Breast epithelium (tissue), 4 donors: ENCODE measurements around the gene FPGS. TPM values are rescaled to one million over a fixed set of nuclear protein-coding genes. Genes with fewer than 3 reads are reported as not detected.

Experiments
- DNase-seq, 2 donors: peaks; one replicate each; pipeline ENCODE4 v3.0.0-alpha.2; 2019; ENCODE audit warnings: low spot score in 2 of 2
- H3K27ac ChIP-seq, 2 donors: fragments of 200-600 bp; sonication (generic) in 1 of 2; one replicate each; pipeline ENCODE4 v1.5.1; 2016 to 2019; ENCODE audit warnings: mild to moderate bottlenecking in 1 of 2
- H3K27me3 ChIP-seq, 2 donors: fragments of 200-600 bp; sonication (generic) in 1 of 2; one replicate each; pipeline versions ENCODE4 v1.5.1 to v1.6.0; 2017 to 2019; ENCODE audit warnings: control low read depth in 1 of 2, mild to moderate bottlenecking in 1 of 2
- H3K36me3 ChIP-seq: fragments of 200-600 bp; one replicate; pipeline ENCODE4 v1.5.1; 2019
- H3K4me1 ChIP-seq, 2 donors: fragments of 200-600 bp; sonication (generic); one replicate each; pipeline ENCODE4 v1.5.1; 2016 to 2019; ENCODE audit warnings: control low read depth in 1 of 2
- H3K4me3 ChIP-seq, 3 donors: fragments of 200-600 bp; sonication (generic); 1 replicate in 2 of 3; 2 replicates in 1 of 3; pipeline ENCODE4 v1.5.1; 2016 to 2019; ENCODE audit warnings: mild to moderate bottlenecking in 3 of 3, moderate library complexity in 2 of 3
- H3K9me3 ChIP-seq, 2 donors: fragments of 200-600 bp; sonication (generic) in 1 of 2; one replicate each; pipeline ENCODE4 v1.5.1; 2016 to 2019; ENCODE audit warnings: control low read depth in 1 of 2
- POLR2A ChIP-seq: fragments of 450-650 bp; IDR thresholded peaks from one replicate; pipeline ENCODE4 v1.6.1; 2016; ENCODE audit warnings: antibody characterized with exemption, mild to moderate bottlenecking, moderate library complexity
- POLR2AphosphoS5 ChIP-seq, 3 donors: sonication (generic); formaldehyde crosslinking; IDR thresholded peaks; one replicate each; pipeline ENCODE4 v1.6.1; 2017; ENCODE audit warnings: antibody characterized with exemption in 3 of 3
- intact Hi-C: fragments of 100-400 bp; cut with DNase I; formaldehyde crosslinking; loops from one replicate; pipeline ENCODE4 v1.15.1; 2023; ENCODE audit warnings: low total_unique reads
- total RNA-seq, 3 donors: library from RNA; depleted of rRNA; stranded (reverse); fragments of >200 nt; gene quantifications; one replicate each; pipeline ENCODE4 v1.1.0, GENCODE V29; 2016
- TF ChIP-seq, protein P1 (sequence below), 3 donors: fragments of 450-650 bp; IDR thresholded peaks; one replicate each; pipeline ENCODE4 v1.5.1; 2016 to 2017; ENCODE audit warnings: antibody characterized with exemption in 3 of 3, mild to moderate bottlenecking in 3 of 3, moderate library complexity in 3 of 3

The FPGS gene
- total RNA-seq, 3 donors from 2014 or later: 56.3 to 108 (median 78.6) TPM

DNA sequence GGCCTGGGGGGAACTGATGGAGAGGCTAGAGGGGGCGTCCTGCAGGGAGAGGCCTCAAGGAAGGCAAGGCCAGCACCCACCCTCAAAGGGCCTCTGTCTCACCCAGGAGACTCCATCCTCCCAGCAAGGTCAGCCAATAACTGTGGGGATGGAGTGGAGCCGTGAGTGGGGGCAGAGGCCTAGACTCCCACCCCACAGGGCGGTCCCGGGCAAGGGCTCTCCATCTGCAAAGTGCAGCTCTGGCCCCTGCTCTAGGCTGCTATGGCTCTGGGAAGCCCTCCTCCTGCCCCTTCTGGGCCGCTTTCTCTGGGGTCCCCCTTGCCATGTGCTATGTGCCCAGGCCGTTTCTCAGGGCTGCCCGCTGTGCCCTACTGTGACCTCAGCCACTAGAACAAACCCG, 14.0 kb downstream of the FPGS start:
- Histone ChIP-seq H3K27ac (no peak overlapping the region), H3K4me1 (no peaks in the 10 kb centered on the region), H3K4me3 (no peak overlapping the region), H3K9me3 (no peaks in the 10 kb centered on the region), H3K27me3 (no peaks in the 10 kb centered on the region), H3K36me3 (peaks cover 10% of the 10 kb centered on the region)
- TF ChIP-seq, protein P1, sequence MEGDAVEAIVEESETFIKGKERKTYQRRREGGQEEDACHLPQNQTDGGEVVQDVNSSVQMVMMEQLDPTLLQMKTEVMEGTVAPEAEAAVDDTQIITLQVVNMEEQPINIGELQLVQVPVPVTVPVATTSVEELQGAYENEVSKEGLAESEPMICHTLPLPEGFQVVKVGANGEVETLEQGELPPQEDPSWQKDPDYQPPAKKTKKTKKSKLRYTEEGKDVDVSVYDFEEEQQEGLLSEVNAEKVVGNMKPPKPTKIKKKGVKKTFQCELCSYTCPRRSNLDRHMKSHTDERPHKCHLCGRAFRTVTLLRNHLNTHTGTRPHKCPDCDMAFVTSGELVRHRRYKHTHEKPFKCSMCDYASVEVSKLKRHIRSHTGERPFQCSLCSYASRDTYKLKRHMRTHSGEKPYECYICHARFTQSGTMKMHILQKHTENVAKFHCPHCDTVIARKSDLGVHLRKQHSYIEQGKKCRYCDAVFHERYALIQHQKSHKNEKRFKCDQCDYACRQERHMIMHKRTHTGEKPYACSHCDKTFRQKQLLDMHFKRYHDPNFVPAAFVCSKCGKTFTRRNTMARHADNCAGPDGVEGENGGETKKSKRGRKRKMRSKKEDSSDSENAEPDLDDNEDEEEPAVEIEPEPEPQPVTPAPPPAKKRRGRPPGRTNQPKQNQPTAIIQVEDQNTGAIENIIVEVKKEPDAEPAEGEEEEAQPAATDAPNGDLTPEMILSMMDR (IDR thresholded peaks at IDR 0.05): no peak
- DNase-seq: no peak
- intact Hi-C loops: no loop called here

DNA sequence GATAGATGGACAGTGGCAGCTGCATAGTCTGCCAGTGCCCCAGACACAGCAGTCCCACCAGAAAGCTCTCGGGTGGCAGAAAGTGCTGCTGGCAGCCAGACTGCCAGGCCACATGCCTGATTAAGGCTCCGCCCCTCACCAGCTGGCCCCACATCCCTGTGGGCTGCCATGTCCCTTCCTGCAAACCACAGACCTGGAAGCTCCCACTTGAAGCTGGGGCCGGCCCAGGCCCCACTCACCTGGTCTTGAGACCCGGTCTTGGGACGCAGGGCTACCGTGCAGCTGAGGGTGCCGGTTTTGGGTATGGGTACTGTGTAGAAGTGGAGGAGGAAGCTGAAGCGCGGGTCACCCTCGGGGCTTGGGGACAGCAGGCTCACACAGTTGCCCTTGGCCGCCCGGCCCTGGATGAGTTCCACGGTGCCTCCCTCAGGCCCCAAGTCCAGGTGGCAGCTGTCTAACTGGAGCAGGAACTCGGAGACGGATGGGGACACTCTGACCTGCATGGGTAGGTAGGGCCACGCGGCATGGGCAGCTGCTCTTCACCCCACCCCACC, 15.3 kb downstream of the FPGS start:
- Histone ChIP-seq H3K27ac (peak overlapping the region in 1 of 2 donors; percentile 49), H3K4me3 (no peak overlapping the region), H3K27me3 (no peaks in the 10 kb centered on the region), H3K9me3 (no peaks in the 10 kb centered on the region), H3K36me3 (peaks cover 4% of the 10 kb centered on the region), H3K4me1 (no peaks in the 10 kb centered on the region)
- TF ChIP-seq POLR2AphosphoS5 (IDR thresholded peaks at IDR 0.05) (no peak), POLR2A (no peak)
- TF ChIP-seq, protein P1 (IDR thresholded peaks at IDR 0.05): no peak
- intact Hi-C loops: no loop called here
- no peak for DNase-seq

DNA sequence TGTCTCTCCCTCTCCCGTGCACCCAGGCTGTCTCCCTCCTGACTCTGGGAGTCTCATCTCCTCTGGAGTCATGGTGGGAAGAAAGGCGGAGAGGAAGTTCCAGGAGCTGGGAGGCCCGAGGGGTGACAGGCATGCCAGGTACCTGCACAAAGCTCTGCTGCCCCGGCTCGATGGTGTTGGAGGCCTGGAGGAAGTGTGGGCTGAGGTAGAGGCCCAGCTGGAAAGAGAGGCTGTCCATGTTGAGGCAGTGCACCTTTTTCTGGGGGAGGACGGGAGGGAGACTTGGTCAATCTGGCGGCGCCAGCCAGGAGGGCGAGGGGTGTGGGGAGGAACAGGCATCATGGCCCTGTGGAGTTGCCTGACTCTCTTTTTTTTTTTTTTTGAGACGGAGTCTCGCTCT, 15.9 kb downstream of the FPGS start:
- no peaks in the 10 kb centered on the region for H3K36me3 ChIP-seq
- TF ChIP-seq, protein P1 (IDR thresholded peaks at IDR 0.05): no peak
- no peak for TF ChIP-seq POLR2AphosphoS5 (IDR thresholded peaks at IDR 0.05)
- TF ChIP-seq POLR2A: no peak
- H3K4me1 ChIP-seq: no peaks in the 10 kb centered on the region
- no peaks in the 10 kb centered on the region for H3K27me3 ChIP-seq
- no peak for DNase-seq
- intact Hi-C loops: no loop called here
- H3K4me3 ChIP-seq: no peak overlapping the region
- no peaks in the 10 kb centered on the region for H3K9me3 ChIP-seq
- peak overlapping the region in 1 of 2 donors; percentile 49 for H3K27ac ChIP-seq

DNA sequence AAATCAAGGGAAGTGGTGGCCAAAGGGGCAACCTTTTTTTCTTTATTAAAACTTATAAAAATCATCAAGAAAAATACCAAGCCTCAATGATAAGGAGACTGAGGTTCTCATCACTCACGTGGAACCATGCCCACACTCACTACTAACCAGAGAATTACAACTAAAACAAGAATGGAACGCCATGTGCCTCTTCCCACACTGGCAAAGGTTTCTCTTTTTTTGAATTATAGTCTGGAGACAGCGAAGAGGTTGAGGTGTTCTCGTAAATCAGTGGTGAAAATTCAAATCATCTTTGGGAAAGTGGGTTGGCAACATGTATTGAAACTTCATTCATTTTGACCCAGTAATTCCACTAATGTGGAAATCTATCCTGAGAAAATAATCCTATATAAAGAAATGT, 19.4 kb downstream of the FPGS start:
- DNase-seq: no peak
- no peaks in the 10 kb centered on the region for H3K27me3 ChIP-seq
- no peaks in the 10 kb centered on the region for H3K36me3 ChIP-seq
- H3K9me3 ChIP-seq: no peaks in the 10 kb centered on the region
- no peak overlapping the region for H3K27ac ChIP-seq
- TF ChIP-seq, protein P1 (IDR thresholded peaks at IDR 0.05): no peak
- TF ChIP-seq POLR2AphosphoS5 (IDR thresholded peaks at IDR 0.05) (no peak), POLR2A (no peak)
- no peaks in the 10 kb centered on the region for H3K4me1 ChIP-seq
- no peak overlapping the region for H3K4me3 ChIP-seq
- intact Hi-C loops: no loop called here

DNA sequence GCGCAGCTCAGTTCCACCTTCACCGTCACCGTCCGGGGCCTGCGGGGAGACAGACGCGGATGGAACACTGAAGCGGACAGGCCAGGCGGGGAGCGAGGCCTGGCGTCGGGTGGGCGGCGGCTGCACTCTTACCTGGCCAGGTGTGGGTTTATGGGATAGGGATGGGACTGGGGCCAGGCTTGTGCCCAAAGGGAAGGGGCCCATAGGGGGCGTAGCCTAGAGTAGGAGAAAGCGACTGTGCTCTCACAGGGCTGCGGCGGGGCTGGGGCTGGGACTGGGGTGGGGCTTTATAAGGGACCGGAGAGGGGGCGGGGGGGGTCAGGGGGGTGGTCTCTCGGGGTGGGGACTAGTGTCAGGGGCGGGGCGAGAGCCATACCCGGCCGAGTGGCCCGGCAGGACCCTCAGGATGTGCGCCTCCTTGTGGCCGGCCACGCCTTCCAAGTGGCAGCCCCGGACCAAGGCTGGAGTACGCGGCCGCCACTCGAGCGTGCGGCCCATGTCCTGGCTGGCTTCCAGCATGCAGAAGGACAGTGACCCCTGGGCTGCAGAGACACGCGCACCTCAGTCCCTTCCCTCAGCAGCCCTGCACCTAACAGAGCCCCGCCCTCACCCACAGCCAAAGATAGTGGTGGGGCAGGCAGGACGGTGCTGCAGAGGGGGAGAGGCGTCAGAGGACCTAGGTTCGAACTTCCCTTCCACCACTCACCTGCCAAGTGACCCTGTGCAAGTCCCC, 22.8 kb downstream of the FPGS start:
- no peaks in the 10 kb centered on the region for H3K9me3 ChIP-seq
- intact Hi-C loops: no loop called here
- DNase-seq: no peak
- H3K27ac ChIP-seq: peak overlapping the region; percentile 36 to 67
- H3K4me1 ChIP-seq: no peaks in the 10 kb centered on the region
- TF ChIP-seq POLR2AphosphoS5 (IDR thresholded peaks at IDR 0.05) (peak in 1 of 3 donors; percentile 19), POLR2A (no peak)
- TF ChIP-seq, protein P1 (IDR thresholded peaks at IDR 0.05): no peak
- H3K4me3 ChIP-seq: peak overlapping the region in 1 of 3 donors; percentile 22
- no peaks in the 10 kb centered on the region for H3K36me3 ChIP-seq
- no peaks in the 10 kb centered on the region for H3K27me3 ChIP-seq
